Erythroblast (primary cell): Measurements from ENCODE around the gene NYAP1.
"Not testable (repeated sequence)": the region's sequence is repeated elsewhere in the genome, so short reads cannot be mapped to it uniquely, and the experiment has no call there.

Experiments used
- DNase-seq, 2 experiments: peaks; one replicate each; lab custom pipeline; 2025; lab: John Stamatoyannopoulos, UW
- GATA1 ChIP-seq: IDR thresholded peaks from 2 replicates; pipeline ENCODE4 v1.6.1; 2011; ENCODE audit warnings: low read depth, mild to moderate bottlenecking, control low read depth, low read length, moderate library complexity
- POLR2A ChIP-seq: IDR thresholded peaks from 2 replicates; pipeline ENCODE4 v1.6.1; 2011; ENCODE audit warnings: mild to moderate bottlenecking, low read length

NYAP1 gene

GRCh38 chr7:100483722-100484672 is at the start of gene NYAP1:
Gene NYAP1, plus strand, starts transcription at chr7:100483927. Its CDS starts 1,385 bp downstream, at chr7:100485312.
- peak; percentile 78 to 81 for DNase-seq
- TF ChIP-seq GATA1: no peak
- TF ChIP-seq POLR2A: no peak

DNA sequence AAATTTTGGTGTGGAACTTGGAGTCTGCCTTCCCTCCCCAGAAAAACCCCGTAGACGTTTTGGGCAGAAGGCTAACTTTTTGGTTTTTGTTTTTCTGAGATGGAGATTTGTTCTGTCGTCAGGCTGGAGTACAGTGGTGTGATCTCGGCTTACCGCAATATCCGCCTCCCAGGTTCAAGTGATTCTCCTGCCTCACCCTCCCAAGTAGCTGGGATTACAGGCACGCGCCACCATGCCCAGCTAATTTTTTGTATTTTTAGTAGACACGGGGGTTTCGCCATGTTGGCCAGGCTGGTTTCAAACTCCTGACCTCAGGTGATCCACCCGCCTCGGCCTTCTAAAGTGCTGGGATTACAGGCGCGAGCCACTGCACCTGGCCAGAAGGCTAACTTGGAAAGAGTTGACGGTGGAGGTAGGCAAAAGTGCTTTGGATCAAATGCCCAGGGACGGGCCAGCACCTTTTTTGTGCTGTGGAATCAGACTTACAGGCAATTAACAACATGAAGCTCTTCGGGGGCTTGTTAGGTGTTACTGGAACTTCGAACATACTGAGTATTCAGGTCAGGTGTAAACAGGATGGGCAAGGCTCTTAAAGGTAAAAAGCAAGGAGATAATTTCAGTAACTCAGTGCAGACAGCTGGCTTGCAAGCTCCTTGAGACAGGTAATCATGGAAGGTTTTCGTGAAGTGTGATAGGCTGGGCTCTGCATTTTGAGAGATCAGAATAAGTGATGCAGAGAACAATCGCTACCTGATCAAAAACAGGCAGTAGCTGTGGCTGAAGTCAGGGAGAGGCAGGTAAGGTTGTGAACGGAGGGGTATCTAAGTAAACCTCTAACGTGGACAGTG is 49.2 kb upstream of the NYAP1 start:
- TF ChIP-seq GATA1 (no peak), POLR2A (no peak)
- no peak for DNase-seq

DNA sequence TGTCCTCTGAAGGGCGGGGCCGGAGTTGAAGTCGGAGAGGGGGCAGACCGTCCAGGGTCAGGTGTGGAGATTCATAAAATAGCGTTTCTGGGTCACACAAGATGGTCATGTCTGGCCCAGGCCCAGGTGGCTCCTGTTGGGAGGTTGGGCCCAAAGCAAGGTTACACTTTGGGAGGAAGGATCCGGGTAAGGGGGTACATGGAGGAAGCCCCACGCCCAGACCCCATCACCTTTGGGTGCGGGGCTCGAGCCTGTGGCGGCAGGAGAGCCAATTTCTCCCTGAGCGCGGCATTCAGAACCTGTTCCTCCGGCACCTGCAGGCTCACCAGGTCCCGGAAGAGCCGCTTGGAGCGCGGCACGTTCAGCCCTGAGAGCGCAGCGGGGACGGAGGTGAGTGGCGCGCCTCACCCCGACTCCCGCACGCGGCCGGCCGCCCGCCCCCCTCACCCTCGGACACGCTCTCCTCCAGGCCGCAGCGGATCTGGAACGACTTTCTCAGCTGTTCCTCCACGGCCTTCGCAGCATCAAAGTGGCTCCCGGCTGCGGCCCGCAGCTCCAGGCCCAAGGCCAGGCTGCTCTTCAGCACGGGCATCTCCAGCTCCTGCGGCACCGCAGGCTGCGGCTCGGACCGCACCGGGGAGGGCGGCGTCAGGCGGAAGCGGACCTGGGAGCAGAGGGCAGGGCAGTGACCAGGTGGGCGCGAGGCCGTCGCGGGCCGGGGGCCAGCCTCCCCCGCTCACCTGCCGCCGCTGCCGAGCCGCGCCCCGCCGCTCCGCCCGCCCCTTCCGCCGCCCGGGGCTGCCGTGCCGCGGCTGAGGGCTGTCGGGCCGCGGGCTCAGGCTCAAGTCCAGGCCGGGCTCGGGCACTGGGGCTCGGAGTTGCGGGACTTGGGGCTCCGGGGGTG is 48.1 kb upstream of the NYAP1 start:
- DNase-seq: peak; percentile 62 to 73

GRCh38 chr7:100437150-100438100 is 46.3 kb upstream of the NYAP1 start:
- TF ChIP-seq POLR2A (no peak), GATA1 (no peak)
- no peak for DNase-seq

More for the DNA sequence above, 48.1 kb upstream of the NYAP1 start:
- TF ChIP-seq GATA1 (no peak), POLR2A (no peak)

- TF ChIP-seq POLR2A: no peak
- no peak for TF ChIP-seq GATA1
These were observed 45.6 kb upstream of the NYAP1 start for GRCh38 chr7:100438172-100438571.

GRCh38 chr7:100438731-100439130 is 45.0 kb upstream of the NYAP1 start:
- DNase-seq: not testable (repeated sequence)

More at GRCh38 chr7:100438172-100438571, 45.6 kb upstream of the NYAP1 start:
- no peak for DNase-seq

- DNase-seq: not testable (repeated sequence)
These were observed 44.5 kb upstream of the NYAP1 start for GRCh38 chr7:100439244-100439643.

DNA sequence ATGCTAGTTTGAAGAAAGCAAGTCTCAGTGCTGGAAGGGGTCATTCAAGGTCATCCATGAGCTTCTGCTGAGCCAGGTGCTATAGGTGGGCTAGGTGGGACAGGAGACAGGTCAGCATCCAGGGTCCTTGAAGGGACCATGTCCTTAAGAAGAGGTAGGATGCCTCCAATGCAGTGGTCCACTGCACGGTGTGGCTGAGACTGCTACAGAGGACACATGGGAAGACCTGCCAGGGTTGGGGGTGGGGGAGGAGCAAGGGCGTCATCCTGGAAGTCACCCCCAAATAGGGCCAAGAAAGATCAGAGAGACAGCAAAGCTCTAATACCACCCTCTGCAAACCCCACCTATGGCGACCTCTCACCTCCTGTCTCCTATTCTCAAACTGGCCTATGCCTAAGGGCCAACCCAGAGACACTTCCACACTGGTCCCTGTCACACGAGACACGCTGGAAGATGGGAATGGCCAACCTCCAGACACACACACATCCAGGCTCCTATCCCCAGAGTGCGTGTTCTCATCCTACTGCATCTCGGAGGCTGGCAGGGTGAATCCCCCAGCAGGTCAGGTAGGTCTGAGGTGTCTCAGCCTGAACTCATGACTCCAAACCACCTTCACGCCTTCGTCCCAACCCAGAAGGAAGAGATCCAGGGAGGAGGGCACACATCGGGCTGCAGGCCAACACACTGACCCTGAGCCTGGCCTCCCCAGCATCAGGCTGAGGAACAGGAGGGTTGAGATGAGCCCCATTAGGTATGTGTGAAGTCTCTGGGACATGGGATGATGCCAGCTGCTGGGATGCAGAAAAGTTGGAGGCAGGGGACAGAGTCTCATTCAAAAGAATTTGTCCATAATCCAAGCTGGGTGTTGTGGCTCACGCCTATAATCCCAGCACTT is 41.8 kb upstream of the NYAP1 start:
- no peak for DNase-seq
- TF ChIP-seq GATA1 (no peak), POLR2A (no peak)

GRCh38 chr7:100443096-100443840 is 40.5 kb upstream of the NYAP1 start:
- TF ChIP-seq GATA1 (no peak), POLR2A (no peak)
- DNase-seq: no peak
